AG04449 (cell line): ENCODE measurements around the gene BRMS1.

Experiments used
- CTCF ChIA-PET: fragments of 350-600 bp; formaldehyde crosslinking; extraction: SDS; loops from one replicate; lab custom pipeline; 2021; ENCODE audit warnings: antibody characterized with exemption; lab: Yijun Ruan, JAX
- POLR2A ChIA-PET: fragments of 400-600, 350-600 bp; formaldehyde crosslinking; extraction: SDS; loops from one replicate; lab custom pipeline; 2020; ENCODE audit warnings: antibody characterized with exemption, inconsistent platforms; lab: Yijun Ruan, JAX
- DNase-seq: peaks from one replicate; pipeline ENCODE4 v3.0.0-alpha.2; 2010; ENCODE audit warnings: low read depth, low spot score
- H3K4me3 ChIP-seq: 2 replicates; pipeline ENCODE4 v1.5.1; 2011; ENCODE audit warnings: low read depth, mild to moderate bottlenecking, control low read depth, low read length
- CTCF ChIP-seq: IDR thresholded peaks from one replicate; pipeline ENCODE4 v1.5.1; 2011; ENCODE audit warnings: mild to moderate bottlenecking, moderate library complexity, low read length, control low read depth, inconsistent platforms; ENCODE audit not compliant: insufficient read depth; ENCODE audit errors: missing control alignments

Gene BRMS1

GRCh38 chr11:66340596-66341501 lies 4.1 kb downstream of the BRMS1 start:
- POLR2A ChIA-PET, result no interaction called here
- CTCF ChIA-PET, result interaction anchor here (0.7 to 11.7 kb wide), 7 partner anchors 11 to 68 kb away, joined by 3 to 129 read pairs (median 9); no protein-coding TSS in a partner anchor
- no peak for DNase-seq
- no peak overlapping the region for H3K4me3 ChIP-seq
- no peak for TF ChIP-seq CTCF

- H3K4me3 ChIP-seq, result no peak overlapping the region
- ChIA-PET POLR2A (no interaction called here), CTCF (interaction anchor here (0.7 to 11.7 kb wide), 7 partner anchors 10 to 69 kb away, joined by 3 to 129 read pairs (median 4); no protein-coding TSS in a partner anchor)
- DNase-seq, result no peak
- TF ChIP-seq CTCF, result no peak
Measured at GRCh38 chr11:66339686-66340483, 5.0 kb downstream of the BRMS1 start.

- POLR2A ChIA-PET, result no interaction called here
- H3K4me3 ChIP-seq, result no peak overlapping the region
- CTCF ChIA-PET, result interaction anchor here (1.4 to 11.7 kb wide), 3 partner anchors 27 to 51 kb away, joined by 4 to 129 read pairs (median 13); no protein-coding TSS in a partner anchor
- no peak for DNase-seq
- TF ChIP-seq CTCF, result no peak
Measured at GRCh38 chr11:66339162-66339675, 5.7 kb downstream of the BRMS1 start.

- no peak overlapping the region for H3K4me3 ChIP-seq
- DNase-seq, result no peak
- CTCF ChIA-PET, result interaction anchor here (0.8 to 11.7 kb wide), 5 partner anchors 10 to 56 kb away, joined by 3 to 129 read pairs (median 4); no protein-coding TSS in a partner anchor
- POLR2A ChIA-PET, result interaction anchor here (0.9 to 1.4 kb wide), 4 partner anchors 10 to 26 kb away, joined by 3 to 7 read pairs (median 4); no protein-coding TSS in a partner anchor
- no peak for TF ChIP-seq CTCF
Measured at GRCh38 chr11:66338276-66339161, 6.4 kb downstream of the BRMS1 start.

GRCh38 chr11:66337103-66337899 lies 7.6 kb downstream of the BRMS1 start:
- ChIA-PET POLR2A (interaction anchor here (0.9 to 3.7 kb wide), 6 partner anchors 10 to 25 kb away, joined by 4 to 106 read pairs (median 18); partner anchors contain the start of gene CD248), CTCF (interaction anchor here (1.0 to 11.7 kb wide), 7 partner anchors 25 to 71 kb away, joined by 3 to 231 read pairs (median 8); partner anchors contain the start of gene YIF1A)
- H3K4me3 ChIP-seq, result no peak overlapping the region
- no peak for TF ChIP-seq CTCF
- no peak for DNase-seq
